SK-N-SH treated with all-trans-retinoic acid at 6 μM for 48 hours (cell line): ENCODE measurements around the gene BTAF1.

Experiments used
- ARNTL ChIP-seq: fragments of 450-650 bp; formaldehyde crosslinking; IDR thresholded peaks from 2 replicates; pipeline ENCODE4 v1.5.0; 2020; ENCODE audit warnings: low read depth, mild to moderate bottlenecking, moderate library complexity, borderline replicate concordance
- ESRRG ChIP-seq: fragments of 250-450 bp; sonication (Bioruptor Pico); IDR thresholded peaks from 2 replicates; pipeline ENCODE4 v1.6.1; 2021; ENCODE audit warnings: mild to moderate bottlenecking
- OSR1 ChIP-seq: fragments of 250-450 bp; sonication (Bioruptor Pico); IDR thresholded peaks from 2 replicates; pipeline ENCODE4 v1.8.0; 2022; ENCODE audit warnings: moderate library complexity, mild to moderate bottlenecking, inconsistent platforms
- PPARA ChIP-seq: fragments of 250-450 bp; sonication (Bioruptor Pico); IDR thresholded peaks from 2 replicates; pipeline ENCODE4 v1.5.0; 2020; ENCODE audit warnings: mild to moderate bottlenecking, borderline replicate concordance
- RARB ChIP-seq: fragments of 250-450 bp; sonication (Bioruptor Pico); IDR thresholded peaks from 2 replicates; pipeline ENCODE4 v1.8.0; 2021; ENCODE audit warnings: mild to moderate bottlenecking, moderate library complexity
- SNAI2 ChIP-seq: fragments of 250-450 bp; sonication (Bioruptor Pico); IDR thresholded peaks from 2 replicates; pipeline ENCODE4 v1.5.0; 2020; ENCODE audit warnings: mild to moderate bottlenecking, moderate library complexity
- TOX ChIP-seq: fragments of 250-450 bp; sonication (Bioruptor Pico); IDR thresholded peaks from 2 replicates; pipeline ENCODE4 v1.8.0; 2021; ENCODE audit warnings: mild to moderate bottlenecking, moderate library complexity, borderline replicate concordance
- ZFP30 ChIP-seq: fragments of 450-650 bp; formaldehyde crosslinking; IDR thresholded peaks from 2 replicates; pipeline ENCODE4 v1.5.0; 2022; ENCODE audit warnings: mild to moderate bottlenecking, moderate library complexity
- ZNF70 ChIP-seq: fragments of 450-650 bp; formaldehyde crosslinking; IDR thresholded peaks from 2 replicates; pipeline ENCODE4 v1.5.0; 2020; ENCODE audit warnings: mild to moderate bottlenecking, moderate library complexity
- TF ChIP-seq, protein P1 (sequence below): fragments of 250-450 bp; sonication (Bioruptor Pico); IDR thresholded peaks from 2 replicates; pipeline ENCODE4 v1.8.0; 2020; ENCODE audit warnings: mild to moderate bottlenecking, moderate library complexity, borderline replicate concordance
- TF ChIP-seq, protein P2 (sequence below): fragments of 250-450 bp; sonication (Bioruptor Pico); IDR thresholded peaks from 2 replicates; pipeline ENCODE4 v1.5.1; 2020; ENCODE audit warnings: low read depth, mild to moderate bottlenecking, moderate library complexity

DNA sequence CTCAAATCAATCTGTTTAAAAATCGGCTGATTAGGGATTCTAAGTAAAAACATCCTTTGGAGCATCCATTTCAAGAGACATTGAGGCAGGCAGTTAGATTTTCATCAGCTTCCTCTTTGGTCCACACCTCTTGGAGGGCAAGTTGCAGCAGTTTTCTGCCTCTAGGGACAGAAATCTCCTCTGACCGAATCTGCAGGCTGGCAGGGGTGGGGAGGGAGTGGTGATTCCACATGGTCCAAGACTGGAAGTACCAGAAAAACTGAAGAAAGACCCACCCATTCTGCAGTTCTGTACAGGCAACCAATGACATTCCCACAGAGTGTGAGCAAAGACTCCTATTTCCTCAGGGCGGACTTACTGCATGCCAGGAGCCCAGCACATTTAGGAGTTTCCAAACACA, 43.3 kb upstream of the BTAF1 start:
- TF ChIP-seq, protein P1, sequence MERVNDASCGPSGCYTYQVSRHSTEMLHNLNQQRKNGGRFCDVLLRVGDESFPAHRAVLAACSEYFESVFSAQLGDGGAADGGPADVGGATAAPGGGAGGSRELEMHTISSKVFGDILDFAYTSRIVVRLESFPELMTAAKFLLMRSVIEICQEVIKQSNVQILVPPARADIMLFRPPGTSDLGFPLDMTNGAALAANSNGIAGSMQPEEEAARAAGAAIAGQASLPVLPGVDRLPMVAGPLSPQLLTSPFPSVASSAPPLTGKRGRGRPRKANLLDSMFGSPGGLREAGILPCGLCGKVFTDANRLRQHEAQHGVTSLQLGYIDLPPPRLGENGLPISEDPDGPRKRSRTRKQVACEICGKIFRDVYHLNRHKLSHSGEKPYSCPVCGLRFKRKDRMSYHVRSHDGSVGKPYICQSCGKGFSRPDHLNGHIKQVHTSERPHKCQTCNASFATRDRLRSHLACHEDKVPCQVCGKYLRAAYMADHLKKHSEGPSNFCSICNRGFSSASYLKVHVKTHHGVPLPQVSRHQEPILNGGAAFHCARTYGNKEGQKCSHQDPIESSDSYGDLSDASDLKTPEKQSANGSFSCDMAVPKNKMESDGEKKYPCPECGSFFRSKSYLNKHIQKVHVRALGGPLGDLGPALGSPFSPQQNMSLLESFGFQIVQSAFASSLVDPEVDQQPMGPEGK, result no peak
- TF ChIP-seq ZFP30 (CRISPR knock-in tag), result no peak
- TF ChIP-seq SNAI2, result no peak
- no peak for TF ChIP-seq ARNTL (CRISPR knock-in tag)
- TF ChIP-seq PPARA (CRISPR knock-in tag), result no peak
- no peak for TF ChIP-seq RARB (CRISPR knock-in tag)
- no peak for TF ChIP-seq ESRRG (CRISPR knock-in tag)
- TF ChIP-seq OSR1 (CRISPR knock-in tag), result no peak
- TF ChIP-seq, protein P2, sequence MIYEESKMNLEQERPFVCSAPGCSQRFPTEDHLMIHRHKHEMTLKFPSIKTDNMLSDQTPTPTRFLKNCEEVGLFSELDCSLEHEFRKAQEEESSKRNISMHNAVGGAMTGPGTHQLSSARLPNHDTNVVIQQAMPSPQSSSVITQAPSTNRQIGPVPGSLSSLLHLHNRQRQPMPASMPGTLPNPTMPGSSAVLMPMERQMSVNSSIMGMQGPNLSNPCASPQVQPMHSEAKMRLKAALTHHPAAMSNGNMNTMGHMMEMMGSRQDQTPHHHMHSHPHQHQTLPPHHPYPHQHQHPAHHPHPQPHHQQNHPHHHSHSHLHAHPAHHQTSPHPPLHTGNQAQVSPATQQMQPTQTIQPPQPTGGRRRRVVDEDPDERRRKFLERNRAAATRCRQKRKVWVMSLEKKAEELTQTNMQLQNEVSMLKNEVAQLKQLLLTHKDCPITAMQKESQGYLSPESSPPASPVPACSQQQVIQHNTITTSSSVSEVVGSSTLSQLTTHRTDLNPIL (CRISPR knock-in tag), result no peak
- TF ChIP-seq ZNF70 (CRISPR knock-in tag), result no peak
- no peak for TF ChIP-seq TOX
